Measurements from ENCODE around the gene PCDH12.
"Not testable (repeated sequence)": the region's sequence is repeated elsewhere in the genome, so short reads cannot be mapped to it uniquely, and the experiment has no call there.

Gene PCDH12

DNA sequence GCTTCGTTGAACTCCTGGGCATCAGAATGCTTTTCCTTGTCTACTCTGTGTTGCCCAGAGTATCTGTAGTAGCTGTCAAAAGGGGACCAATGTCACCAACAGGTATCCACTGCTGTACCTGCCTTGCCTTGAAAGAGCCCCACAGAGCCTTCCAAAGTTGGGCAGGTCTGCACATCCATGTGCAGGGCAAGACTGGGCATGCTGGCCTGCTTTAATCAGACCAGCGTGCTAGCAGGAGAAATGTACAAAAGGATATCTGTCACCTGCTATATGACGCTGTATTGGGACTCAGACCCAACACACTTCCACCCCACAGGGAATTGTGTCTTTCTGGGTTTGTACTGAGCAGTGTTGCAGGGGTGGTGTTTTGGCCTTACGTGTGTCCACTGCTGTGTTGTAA is 22.5 kb downstream of the PCDH12 start:
- DNase-seq: no peak

DNA sequence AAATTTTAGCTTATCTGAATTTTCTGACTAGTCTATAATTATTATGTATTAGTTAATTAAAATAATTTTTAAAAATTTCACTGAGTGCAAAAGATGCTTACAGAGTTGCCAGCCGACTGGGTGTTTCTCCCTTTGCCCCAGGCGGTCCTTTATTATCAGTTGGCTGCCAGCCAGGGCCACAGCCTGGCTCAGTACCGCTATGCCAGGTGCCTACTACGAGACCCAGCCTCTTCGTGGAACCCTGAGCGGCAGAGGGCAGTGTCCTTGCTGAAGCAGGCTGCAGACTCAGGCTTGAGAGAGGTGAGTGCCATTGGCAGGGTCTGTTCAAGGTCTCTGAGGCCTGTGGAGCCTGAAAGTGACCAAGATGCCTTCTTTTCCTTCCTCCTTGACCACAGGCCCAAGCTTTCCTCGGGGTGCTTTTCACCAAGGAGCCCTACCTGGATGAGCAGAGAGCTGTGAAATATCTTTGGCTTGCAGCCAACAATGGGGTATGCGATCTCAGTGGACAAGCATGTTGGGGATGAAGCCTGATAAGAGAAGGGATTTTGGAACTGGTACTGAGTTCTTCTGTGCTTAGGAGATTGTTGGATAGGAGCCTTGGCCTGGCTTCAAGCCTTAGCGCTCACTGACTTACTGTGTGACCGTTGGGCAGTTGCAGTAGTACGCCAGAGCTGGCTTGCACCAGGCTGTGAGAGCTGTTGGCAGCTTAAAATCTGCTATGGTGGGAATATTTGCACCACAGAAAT is 23.7 kb downstream of the PCDH12 start:
- DNase-seq: no peak

DNA sequence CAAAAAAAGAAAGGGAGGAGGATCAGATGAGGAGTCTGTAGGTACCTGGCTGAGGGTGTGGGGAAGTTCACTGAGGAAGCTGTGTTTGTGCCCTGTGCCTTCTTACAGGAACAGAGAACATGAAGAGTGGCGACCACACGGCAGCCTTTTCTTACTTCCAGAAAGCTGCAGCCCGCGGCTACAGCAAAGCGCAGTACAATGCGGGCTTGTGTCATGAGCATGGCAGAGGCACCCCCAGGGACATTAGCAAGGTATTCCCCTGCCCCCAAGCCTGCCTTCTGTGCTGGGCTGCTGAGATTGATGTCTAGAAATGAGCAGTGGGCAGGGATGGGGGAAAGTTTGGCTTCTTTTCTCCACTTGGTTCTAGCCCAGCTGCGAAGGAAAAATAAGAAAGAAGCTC is 24.9 kb downstream of the PCDH12 start:
- no peak for DNase-seq

DNA sequence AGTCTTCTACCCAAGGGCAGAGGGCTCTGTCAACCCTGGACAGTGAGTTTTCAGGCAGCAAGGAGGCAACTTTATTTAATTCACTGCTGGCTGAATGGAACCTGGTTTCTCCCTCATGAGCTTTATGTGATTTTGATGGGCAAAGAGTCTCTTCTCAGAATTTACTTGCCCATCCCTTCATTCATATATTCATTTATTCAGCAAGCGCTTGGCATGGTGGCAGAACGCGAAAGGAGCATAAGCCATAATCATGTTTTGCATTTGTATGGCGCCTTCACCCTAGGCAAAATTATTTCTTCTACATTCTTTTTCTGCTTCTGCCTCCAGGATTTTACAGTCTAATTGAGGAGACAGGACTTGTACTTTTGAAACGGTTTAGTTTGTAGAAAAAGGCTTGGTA is 26.3 kb downstream of the PCDH12 start:
- DNase-seq: no peak

DNA sequence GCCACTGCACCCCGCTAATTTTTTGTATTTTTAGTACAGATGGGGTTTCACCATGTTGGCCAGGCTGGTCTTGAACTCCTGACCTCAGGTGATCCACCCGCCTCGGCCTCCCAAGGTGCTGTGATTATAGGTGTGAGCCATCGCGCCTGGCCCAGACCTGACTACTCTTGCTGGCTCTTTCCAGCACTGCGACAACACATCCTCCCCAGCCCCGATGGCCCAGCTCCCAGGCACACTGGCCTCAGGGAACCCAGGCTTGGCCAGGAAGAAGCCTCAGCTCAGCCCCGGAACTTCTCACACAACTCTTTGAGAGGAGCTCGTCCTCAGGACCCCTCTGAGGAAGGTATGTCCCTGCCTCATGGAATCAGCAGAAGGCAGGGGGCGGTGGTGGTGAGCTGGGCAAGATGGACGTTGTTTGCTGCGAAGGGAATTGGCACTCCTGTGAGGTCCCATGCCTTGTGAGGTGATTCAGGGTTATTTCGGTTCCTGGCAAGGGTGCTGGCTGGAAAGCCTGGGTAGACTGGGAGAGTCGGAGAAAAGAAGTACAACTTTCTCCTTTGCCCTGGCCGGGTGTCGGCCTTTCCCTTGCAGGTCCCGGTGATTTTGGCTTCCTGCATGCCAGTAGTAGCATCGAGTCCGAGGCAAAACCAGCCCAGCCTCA is 28.5 kb downstream of the PCDH12 start:
- no peak for DNase-seq

DNA sequence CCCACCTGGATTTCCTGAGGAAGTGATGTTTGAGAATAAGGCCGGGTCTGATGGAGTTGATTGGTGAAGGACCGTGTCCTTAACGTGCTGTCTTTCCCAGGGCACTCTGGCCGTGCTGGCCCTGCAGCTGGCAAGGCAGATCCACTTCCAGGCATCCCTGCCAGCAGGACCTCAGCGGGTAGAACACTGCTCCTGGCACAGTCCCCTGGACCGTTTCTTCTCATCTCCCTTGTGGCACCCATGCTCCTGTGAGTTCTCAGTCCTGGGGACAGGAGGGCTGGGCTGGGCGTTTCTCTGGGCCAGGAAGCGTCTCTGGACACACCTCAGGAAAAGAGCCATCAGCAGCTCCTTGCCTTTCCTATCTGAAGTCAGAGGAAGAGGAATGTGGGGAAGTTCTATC is 30.0 kb downstream of the PCDH12 start:
- no peak for DNase-seq

DNA sequence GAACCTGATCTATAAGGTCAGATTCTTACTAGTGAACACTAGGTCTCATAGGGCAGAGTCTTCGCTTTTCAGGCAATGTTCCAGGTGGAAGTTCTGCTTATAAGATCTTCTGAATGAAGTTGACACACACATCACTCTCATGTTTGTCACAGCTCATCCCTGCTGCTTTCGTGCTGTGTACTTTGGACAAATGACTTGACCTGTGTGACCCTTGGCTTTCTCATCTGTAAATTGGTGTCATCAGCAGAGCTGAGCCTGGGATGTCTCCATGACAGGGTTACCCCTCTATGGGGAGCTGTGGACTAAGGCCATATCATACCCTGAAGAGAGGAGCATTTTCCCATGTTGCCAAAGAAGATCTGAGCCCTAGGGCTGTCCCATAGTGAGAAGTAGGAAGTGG is 31.6 kb downstream of the PCDH12 start:
- no peak for DNase-seq

DNA sequence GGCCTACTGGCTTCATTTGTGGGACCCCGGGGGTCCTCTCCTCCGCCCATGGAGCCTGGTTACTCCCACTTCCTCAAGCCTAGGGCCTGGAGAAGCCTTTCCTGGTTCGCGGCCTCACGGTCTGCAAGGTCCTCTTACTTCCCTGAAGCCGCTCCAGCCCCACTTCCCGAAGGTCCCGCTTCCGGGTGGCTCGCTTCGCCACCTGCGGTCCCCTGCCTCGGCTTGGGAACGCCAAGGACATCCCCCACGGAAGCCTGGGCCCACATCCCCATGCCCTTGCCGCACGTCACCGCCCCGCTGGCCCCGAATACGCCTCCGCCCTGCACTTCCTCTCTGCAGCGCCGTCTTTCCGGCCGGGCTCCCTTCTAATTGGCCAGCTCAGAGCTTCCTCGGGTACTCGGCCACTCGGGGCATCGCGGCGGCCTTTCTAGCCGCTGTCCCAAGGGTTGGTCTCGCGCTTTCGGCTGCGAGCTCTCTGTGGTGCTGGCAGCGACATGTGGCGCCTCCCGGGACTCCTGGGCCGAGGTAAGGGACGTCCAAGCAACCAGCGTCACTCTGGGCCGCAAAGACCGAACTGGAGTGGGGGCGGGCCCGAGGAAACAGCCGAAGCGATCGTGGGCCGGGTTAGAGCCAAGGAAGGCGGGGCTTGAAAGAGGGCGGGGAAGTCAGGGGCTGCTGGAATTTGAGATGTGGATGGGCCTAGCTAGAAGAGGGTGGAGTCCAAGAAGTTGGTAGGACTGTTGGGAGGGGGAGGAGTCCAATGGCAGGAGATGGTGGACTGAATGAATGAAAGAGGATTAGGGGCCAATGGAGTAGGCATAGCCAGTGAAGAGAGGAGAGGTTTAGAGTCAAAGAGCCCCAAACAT is 34.3 kb downstream of the PCDH12 start, which contains the start of gene DELE1:
DELE1 (plus strand) TSS at position 424 of the 866 bp plus-strand sequence; CDS start at position 495, 71 bp downstream.
- DNase-seq: peak; percentile 78

DNA sequence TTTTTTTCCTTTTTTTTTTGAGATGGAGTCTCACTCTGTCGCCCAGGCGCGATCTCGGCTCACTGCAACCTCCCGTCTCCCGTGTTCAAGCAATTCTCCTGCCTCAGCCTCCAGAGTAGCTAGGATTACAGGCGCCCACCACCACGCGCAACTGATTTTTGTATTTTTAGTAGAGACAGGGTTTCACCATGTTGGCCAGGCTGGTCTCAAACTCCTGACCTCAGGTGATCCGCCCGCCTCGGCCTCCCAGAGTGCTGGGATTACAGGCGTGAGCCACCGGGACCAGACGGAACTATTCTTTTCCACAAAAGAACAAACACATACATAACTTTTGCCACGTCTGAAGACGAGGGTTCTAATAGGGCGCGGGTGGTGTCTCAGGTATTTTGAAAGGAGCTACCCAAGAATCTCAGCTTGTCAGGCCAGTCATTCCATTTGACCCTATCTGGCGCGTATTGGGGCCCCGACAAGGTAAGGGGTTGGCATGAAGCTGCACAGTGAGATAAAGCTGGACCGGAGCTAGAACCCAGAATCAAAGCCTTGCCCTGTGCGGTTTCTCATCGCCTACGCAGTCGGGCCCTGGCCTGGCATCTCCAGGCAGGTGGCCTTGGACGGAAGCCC is 35.1 kb downstream of the PCDH12 start:
- not testable (repeated sequence) for DNase-seq

DNA sequence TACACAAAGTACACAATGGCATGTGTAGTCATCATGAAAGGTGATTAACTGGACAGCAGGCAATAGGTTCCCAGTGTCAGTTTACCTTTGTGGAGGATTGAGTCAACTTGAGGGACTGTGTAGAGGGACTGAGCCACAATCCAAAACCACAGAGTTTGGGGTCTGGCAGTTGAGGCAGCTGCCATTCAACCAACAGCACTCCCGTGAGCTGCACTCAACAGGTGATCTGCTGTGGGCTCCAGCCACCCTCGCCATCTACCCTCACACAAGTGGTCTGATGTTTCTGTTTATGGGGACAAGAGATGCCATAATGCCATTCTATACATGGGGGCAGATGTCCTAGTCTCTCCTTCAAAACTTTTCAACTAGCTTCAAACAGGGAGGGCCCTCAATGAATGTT is 37.2 kb downstream of the PCDH12 start:
- no peak for DNase-seq

DNA sequence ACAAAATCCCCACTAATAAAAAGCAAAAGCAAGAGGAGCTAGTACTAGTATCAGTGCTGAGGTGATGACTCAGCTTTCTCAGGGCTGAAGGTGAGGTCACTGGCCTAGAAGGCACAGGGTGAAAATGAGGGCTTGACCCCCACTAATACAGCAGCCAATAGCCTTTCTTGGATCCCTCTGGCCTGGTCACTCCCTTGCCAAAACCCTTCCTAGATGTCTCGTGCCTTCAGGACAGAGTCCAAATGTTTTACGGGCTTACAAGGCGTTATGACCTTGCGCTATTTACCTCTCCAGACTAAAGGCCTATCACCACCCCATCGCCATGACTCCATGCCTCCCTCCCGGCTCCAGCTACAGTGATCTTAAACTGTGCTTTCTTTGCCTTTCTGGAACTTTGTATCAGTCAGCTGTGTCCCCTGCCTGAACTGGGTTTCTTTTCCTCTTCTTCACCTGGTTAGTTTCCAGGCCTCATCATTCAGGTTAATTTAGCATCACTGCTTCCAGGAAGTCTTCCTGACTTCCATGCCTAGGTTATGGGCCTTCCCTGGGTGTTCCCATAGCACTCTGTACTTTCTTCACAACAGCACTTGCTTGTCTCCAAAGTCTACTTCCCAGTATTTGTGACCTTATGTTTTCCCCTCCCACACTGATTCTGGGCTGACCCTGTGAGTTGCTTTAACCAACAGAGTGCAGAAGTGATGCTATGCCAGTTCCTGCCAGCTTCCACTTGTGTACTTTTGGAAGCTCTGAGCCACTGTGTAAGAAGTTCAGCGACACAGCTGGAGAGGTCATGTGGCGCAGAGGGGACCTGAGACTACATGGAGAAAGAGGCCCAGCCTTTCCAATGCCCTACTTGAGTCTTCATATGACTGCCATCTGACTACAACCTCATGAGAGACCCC is 38.5 kb downstream of the PCDH12 start:
- no peak for DNase-seq

DNA sequence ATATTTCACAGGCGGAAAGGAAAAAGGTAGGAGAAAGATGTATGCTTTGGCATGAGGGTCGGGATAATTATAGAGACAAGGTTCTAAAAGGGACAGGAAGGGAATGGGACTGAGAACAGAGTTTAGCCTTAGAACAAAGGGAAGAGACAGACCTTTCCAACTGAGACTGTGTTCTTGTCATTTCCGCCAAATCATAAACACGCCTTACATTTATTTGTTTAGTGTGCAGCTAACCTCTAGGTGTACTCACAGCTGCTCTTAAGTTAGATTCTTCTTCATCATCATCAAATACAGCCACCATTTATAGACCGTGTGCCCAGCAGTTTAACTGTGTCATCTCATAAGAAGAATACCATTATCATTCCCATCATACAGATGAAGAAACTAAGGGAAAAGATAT is 40.2 kb downstream of the PCDH12 start:
- DNase-seq: no peak

DNA sequence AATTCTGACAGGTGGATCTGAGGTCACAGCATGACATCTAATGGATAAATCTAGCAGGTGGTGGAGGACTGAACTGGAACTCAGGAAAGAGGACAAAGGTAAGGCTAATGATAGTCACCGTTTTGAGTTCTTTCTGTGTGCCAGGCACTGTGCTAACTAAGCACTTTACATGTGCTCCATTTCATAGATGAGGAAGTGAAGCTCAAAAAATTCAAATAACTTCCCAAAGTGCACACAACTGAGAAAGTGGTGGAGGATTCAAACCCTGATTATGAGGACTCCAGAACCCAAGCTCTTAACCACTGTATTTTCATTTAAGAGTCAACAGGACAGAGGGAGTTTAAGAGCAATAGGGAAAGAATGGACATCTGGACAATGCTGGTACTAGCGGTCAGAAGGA is 41.5 kb downstream of the PCDH12 start:
- no peak for DNase-seq

DNA sequence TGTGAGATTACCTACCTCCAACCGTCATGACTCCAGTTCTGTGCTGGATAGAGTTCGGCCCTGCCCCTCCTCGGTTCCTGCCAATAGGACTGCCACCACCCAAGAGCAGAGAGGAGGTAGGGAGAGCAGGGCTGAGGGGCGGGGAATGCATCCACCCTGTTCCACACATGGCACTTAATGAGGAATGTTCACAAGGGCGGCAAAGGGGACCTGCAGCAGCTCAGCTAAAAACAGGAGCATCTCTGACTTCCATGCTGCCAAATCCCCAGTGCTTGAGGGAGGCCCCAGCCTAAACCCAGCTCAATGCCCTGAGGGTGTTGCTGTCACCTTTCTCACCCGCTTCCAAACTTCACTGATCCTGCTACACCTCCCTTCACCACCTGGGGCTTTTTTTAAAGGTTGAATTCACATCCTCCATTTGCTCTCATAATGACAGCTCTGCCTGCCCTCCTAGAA is 42.1 kb downstream of the PCDH12 start:
- DNase-seq: no peak

DNA sequence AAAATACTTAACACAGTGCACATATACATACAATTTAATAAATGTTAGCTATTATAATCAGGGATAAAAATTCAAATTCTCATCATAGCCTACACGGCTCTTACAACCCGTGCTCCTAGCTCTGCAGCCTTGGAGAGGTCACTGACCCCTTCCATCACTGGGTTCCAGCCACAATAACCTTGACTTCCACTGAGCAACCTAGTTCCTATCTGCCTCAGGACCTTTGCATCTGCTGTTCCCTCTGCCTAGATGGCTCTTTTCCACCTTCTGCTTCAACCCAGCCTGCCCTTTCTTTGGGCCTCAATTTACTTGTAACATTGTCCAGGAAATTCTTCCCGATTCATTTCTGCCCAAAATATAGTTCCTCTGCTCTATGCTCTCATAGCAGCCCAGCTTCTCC is 43.2 kb downstream of the PCDH12 start:
- DNase-seq: no peak

DNA sequence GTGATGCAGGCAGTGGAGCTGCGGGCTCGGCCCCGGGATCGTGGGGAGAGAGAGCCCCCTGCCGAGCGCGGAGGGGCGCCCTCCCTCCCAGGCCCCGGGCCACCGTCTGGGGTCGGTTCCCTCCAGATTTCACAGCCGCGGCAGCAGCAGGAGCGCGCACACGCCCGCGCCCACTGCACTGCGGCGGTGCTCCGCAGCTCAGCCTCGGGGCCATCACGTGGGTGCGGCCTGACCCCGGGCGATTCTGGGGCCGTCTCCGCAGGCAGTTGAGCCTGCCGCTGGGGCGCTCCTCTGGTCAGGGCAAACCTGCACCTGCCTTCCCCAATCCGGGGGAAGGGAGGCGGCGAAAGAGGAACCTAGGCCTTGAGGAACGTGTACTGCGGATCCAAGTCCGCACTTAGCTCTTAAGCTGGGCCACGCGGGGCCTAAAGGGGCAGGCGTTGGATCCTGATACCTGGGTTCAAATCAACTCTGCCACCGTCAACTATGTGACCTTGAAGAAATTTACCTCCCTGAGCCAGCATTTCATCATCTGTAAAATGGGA is 43.7 kb downstream of the PCDH12 start:
- DNase-seq: peak; percentile 7

DNA sequence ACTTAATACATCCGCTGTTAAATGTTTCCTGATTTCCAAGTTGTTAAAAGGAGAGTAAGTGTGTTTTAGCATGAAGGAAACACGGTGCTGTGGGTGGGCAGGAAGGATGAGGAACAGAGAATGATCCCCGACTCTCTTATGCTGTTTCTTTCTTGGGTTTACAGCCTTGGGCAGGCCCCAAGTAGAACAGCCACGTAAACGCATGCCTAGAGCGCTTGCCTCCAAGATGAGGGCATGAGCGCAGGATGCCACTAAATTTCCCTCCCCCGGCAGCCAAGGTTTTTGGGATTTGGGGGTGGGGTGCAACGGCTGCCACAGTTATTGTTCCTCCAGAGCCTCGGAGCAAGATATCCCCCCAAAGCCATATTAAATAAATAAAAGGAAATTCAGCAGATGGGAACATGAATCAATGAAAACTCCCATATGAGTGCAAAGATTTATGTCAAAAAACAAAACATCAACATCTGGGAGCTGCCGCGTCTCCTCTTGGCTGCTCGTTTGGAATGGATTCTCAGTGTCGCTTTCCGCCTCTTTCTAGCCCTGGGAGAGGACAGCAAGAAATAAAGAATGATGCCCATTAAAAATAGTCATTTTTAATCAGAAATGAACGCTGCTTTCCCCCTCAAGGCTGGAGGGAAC is 44.3 kb downstream of the PCDH12 start:
- no peak for DNase-seq

DNA sequence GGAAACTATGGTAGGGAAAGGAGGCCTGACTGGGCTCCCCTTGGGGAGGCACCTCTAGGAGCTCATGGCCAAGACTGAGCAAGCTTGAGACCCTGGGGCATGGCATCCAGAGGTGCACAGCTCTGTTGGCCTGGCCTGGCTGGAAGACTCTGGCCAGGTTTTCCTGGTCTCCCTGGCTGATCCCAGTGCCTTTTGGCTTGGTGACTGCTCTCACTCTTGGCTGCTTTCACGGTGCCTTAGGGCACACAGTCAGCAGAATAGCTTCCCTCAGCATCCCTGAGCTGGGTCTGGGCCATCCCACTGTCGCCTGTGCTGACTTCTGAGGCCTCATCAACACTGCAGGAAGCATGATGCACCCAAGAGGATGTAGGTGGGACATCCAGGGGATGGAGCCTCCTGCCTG is 47.7 kb downstream of the PCDH12 start:
- no peak for DNase-seq

DNA sequence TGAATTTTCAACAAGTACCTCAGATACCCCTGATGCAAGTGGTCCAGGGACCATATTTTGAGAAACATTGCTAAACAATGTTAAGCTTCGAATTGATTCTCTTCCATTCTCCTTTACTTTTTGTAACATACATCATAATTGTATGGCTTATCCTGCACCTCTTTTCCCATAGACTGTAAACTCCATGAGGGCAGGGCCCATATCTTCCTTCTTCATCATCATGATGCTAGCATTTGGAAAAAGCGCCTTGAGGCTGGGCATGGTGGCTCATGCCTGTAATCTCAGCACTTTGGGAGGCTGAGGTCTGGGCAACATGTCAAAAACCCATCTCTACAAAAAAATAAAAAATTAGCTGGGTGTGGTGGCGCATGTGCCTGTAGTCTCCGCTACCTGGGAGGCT is 48.8 kb downstream of the PCDH12 start:
- no peak for DNase-seq

DNA sequence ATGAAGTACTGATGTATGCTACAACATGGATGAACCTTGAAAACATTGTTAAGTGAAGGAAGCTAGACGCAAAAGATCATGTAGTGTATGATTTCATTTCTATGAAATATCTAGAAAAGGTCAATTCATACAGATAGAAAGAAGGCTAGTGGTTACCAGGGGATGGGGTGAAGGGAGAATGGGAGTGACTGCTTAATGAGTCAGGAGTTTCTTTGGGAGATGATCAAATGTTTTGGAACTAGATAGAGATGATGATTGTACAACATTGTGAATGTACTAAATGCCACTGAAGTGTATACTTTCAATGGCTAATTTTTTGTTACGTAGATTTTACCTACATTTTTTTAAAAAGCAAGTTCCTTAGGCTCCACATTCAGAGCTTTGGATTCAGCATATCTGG is 49.2 kb downstream of the PCDH12 start:
- DNase-seq: no peak

DNA sequence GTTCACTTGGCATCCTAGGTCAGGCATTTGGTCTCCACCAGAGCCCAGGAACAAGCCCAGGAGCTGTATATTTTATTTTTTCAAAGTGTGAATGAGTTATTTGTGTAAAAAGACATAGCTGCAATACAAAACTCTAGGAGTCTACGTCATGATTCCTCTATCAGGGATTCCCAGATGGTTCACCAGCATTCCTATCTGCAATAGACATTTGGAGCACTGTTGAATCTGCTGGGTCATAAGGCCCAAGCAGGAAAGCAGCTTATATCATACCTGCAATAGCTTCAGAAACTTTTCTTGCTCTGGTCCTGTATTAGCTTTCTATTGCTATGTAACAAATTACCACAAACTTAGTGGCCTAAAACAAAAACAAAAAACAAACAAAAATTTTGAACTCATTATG is 51.0 kb downstream of the PCDH12 start:
- no peak for DNase-seq
